NB4 (cell line): ENCODE data around the gene DSG4.

ENCODE experiments used
- DNase-seq: peaks from one replicate; pipeline ENCODE4 v3.0.0; 2010; ENCODE audit warnings: low read depth
- H3K4me3 ChIP-seq: one replicate; pipeline ENCODE4 v1.5.1; 2011; ENCODE audit warnings: mild to moderate bottlenecking, low read depth, low read length, moderate library complexity
- MYC ChIP-seq: IDR thresholded peaks from 2 replicates; pipeline ENCODE4 v1.6.1; 2011; ENCODE audit warnings: low read depth, low read length
- POLR2A ChIP-seq: IDR thresholded peaks from 2 replicates; pipeline ENCODE4 v1.6.1; 2011; ENCODE audit warnings: mild to moderate bottlenecking; ENCODE audit not compliant: insufficient read length; ENCODE audit errors: extremely low read depth
- TF ChIP-seq, protein P1 (sequence below): IDR thresholded peaks from 2 replicates; pipeline ENCODE4 v1.6.1; 2011; ENCODE audit warnings: low read depth, low read length
- TF ChIP-seq, protein P2 (sequence below): IDR thresholded peaks from one replicate; pipeline ENCODE4 v1.5.1; 2012; ENCODE audit warnings: low read depth, low read length

The DSG4 gene

DNA sequence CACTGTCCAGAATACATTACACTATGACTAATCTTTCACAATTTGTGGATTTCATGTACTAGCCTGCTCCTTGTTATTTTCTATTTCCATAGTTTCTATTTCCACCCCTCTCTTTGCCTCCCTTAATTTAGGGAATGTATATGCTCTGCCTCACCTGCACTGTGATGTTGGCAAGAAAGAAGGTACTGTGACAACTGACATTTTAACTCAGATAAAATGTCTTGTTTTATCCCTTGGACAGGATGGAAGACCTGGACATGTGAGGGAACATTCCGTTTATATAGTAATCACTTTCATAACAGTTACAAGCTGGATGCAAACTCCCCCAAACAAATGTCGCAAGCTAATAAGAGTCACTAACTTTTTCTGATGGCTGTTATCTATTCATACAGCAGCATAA is 49.4 kb downstream of the DSG4 start:
- TF ChIP-seq, protein P1, sequence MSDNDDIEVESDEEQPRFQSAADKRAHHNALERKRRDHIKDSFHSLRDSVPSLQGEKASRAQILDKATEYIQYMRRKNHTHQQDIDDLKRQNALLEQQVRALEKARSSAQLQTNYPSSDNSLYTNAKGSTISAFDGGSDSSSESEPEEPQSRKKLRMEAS = no peak
- TF ChIP-seq, protein P2, sequence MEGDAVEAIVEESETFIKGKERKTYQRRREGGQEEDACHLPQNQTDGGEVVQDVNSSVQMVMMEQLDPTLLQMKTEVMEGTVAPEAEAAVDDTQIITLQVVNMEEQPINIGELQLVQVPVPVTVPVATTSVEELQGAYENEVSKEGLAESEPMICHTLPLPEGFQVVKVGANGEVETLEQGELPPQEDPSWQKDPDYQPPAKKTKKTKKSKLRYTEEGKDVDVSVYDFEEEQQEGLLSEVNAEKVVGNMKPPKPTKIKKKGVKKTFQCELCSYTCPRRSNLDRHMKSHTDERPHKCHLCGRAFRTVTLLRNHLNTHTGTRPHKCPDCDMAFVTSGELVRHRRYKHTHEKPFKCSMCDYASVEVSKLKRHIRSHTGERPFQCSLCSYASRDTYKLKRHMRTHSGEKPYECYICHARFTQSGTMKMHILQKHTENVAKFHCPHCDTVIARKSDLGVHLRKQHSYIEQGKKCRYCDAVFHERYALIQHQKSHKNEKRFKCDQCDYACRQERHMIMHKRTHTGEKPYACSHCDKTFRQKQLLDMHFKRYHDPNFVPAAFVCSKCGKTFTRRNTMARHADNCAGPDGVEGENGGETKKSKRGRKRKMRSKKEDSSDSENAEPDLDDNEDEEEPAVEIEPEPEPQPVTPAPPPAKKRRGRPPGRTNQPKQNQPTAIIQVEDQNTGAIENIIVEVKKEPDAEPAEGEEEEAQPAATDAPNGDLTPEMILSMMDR = no peak
- TF ChIP-seq MYC (no peak), POLR2A (no peak)
- DNase-seq = no peak
- no peak overlapping the region for H3K4me3 ChIP-seq

DNA sequence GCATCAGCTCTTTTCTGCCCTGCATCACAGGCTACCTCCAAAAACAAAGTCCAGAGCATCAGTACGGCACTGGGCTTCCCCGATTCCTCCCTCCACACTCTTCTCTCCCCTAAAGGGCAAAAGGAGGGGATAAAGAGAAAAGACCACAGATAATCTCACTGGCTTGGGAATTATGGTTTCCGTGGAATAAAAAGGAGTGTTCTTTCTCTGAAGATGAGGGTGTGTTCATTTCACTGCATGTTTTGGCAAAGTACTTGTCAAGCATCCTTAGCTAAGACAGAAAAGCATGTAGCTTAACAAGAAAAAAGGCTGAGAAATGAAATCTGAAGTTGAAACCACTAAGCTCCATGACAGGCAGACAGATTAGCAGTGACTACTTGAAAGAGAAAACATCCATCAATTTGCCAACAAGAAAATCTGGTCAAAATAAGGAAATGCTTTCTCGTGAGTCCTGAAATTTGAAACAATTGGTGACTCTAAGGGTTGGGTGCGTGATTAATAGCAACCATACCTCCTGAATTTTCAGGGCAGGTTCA is 50.4 kb downstream of the DSG4 start:
- no peak overlapping the region for H3K4me3 ChIP-seq
- TF ChIP-seq, protein P2 = no peak
- TF ChIP-seq MYC (no peak), POLR2A (no peak)
- TF ChIP-seq, protein P1 = no peak
- no peak for DNase-seq

DNA sequence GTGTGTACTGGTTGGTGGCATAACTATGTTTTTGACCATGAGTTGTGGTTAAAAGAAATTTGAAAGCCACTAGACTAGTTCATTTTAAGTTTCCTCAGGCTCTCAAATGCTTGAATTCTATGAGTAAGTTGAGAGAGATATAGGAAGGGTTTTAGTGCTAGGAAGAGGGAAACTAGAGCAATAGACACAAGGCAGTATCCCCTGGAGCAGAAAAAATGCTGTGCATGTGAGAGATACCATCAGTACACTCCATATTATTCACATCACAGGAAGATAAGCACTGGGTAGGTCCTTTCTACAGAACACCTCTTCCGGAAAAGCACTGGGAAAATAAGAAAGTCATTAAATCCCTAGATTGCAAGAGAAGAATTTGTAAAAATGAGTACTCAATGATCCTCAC is 51.6 kb downstream of the DSG4 start:
- H3K4me3 ChIP-seq = no peak overlapping the region
- TF ChIP-seq POLR2A = no peak
- TF ChIP-seq, protein P2 = no peak
- DNase-seq = no peak

DNA sequence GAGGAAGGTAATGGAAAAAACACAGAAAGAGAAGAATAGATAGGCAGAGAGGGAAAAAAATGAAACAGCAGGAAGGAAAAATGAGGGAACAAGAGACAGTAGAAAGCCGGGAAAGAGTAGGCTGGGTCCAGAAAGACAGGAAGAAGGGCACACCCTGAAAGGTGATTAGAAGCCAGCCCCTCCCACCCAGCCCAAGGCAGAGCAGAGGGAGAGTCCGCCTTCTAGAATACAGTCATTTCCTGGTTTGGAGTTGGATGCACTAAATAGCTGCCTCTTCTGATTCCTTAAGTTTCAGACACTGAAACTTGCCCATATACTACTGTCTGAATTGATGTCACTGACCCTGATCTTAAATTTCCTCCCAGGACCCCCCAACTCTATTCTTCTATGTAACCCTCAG is 53.0 kb downstream of the DSG4 start:
- TF ChIP-seq, protein P2 = no peak
- DNase-seq = no peak
- H3K4me3 ChIP-seq = no peak overlapping the region

DNA sequence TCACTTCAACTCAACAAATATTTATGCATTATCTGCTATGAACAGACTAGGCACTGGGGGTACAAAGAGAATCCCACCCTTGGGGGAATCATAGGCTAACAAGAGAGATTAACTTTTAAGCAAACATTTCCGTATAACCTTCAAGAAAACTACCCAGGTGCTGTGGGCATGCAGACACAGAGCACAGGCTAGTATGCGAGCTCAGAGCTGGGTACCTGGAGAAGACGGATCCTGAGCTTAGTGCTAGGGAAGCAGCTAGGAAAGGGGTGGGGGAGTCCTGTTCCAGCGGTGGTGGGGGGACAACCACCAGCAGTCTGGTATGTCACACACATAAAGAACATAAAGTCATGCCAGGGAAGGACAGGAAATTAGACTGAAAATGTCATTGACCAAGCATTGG is 53.5 kb downstream of the DSG4 start:
- no peak for DNase-seq
- TF ChIP-seq, protein P1 = no peak
- no peak for TF ChIP-seq POLR2A
- TF ChIP-seq, protein P2 = no peak
- TF ChIP-seq MYC = no peak
- no peak overlapping the region for H3K4me3 ChIP-seq

DNA sequence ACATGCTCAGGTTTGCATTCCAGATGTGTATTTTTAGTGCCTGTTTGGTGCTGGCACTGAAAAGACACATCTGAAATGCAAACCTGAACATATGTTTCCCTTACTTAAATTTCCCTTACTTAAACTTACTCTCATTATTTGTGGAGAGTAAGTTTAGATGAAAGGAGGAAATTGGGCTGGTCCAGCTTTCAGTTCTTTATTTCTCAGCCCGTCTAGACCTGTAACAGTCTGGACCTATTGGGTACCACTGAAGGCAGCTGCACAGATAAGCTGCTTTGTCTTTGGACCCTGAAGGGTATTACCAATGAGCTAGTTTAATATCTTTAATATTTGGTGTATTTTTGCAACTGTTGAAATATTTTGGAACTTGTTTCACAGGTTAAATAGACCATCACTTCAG is 54.0 kb downstream of the DSG4 start:
- no peak for DNase-seq
- TF ChIP-seq, protein P2 = no peak
- no peak for TF ChIP-seq POLR2A
- TF ChIP-seq, protein P1 = no peak
- no peak for TF ChIP-seq MYC
- H3K4me3 ChIP-seq = no peak overlapping the region
